Effector memory CD8-positive, alpha-beta T cell (primary cell): ENCODE data around the gene ZBTB9.

ENCODE experiments used
- ATAC-seq: fragments of 150-1000 bp; cut with Tn5 transposase; replicated peaks from 2 replicates; pipeline ENCODE4 v1.10.0; 2021; ENCODE audit warnings: mild to moderate bottlenecking, moderate library complexity
- DNase-seq, 3 experiments: peaks; one replicate each; pipeline ENCODE4 v3.0.0; 2021
- H3K27ac Mint-ChIP-seq, 2 donors: one replicate each; pipeline ENCODE4 v1.8.0; 2022; ENCODE audit warnings: mild to moderate bottlenecking in 2 of 2, mixed read lengths in 2 of 2, moderate library complexity in 2 of 2
- H3K27me3 Mint-ChIP-seq, 2 donors: one replicate each; pipeline ENCODE4 v1.8.0; 2022; ENCODE audit warnings: mixed read lengths in 2 of 2
- H3K36me3 Mint-ChIP-seq: one replicate; pipeline ENCODE4 v1.8.0; 2022; ENCODE audit warnings: mild to moderate bottlenecking, moderate library complexity, mixed read lengths; ENCODE audit not compliant: insufficient read depth
- H3K4me1 Mint-ChIP-seq, 2 donors: one replicate each; pipeline ENCODE4 v1.8.0; 2022; ENCODE audit warnings: low read depth in 2 of 2, mixed read lengths in 2 of 2
- H3K4me3 Mint-ChIP-seq, 2 donors: one replicate each; pipeline ENCODE4 v1.8.0; 2022; ENCODE audit warnings: mild to moderate bottlenecking in 2 of 2, mixed read lengths in 2 of 2, moderate library complexity in 2 of 2
- H3K9me3 Mint-ChIP-seq, 2 donors: one replicate each; pipeline ENCODE4 v1.8.0; 2022; ENCODE audit warnings: mixed read lengths in 2 of 2

Gene ZBTB9

GRCh38 chr6:33414592-33415271 lies 39.6 kb upstream of the ZBTB9 start:
- Mint-ChIP-seq H3K4me3 (peak overlapping the region; percentile 31 to 97), H3K9me3 (no peaks in the 10 kb centered on the region), H3K36me3 (peaks cover 89% of the 10 kb centered on the region), H3K27me3 (no peaks in the 10 kb centered on the region), H3K4me1 (peaks cover 71 to 74% of the 10 kb centered on the region in 2 donors), H3K27ac (peak overlapping the region in 1 of 2 donors; percentile 100)
- no peak for ATAC-seq
- DNase-seq: no peak

- Mint-ChIP-seq H3K4me1 (peaks cover 68 to 71% of the 10 kb centered on the region in 2 donors), H3K27ac (peak overlapping the region; percentile 22 to 100), H3K4me3 (peak overlapping the region; percentile 94 to 97), H3K9me3 (no peaks in the 10 kb centered on the region), H3K27me3 (no peaks in the 10 kb centered on the region), H3K36me3 (peaks cover 78% of the 10 kb centered on the region)
- ATAC-seq (no peak), DNase-seq (no peak)
These were observed 38.5 kb upstream of the ZBTB9 start for GRCh38 chr6:33415831-33416230.

- ATAC-seq (no peak), DNase-seq (no peak)
- Mint-ChIP-seq H3K27ac (peak overlapping the region; percentile 98 to 100), H3K36me3 (peaks cover 73% of the 10 kb centered on the region), H3K9me3 (no peaks in the 10 kb centered on the region), H3K4me3 (peak overlapping the region; percentile 94 to 97), H3K4me1 (peaks cover 67% of the 10 kb centered on the region in 2 donors), H3K27me3 (no peaks in the 10 kb centered on the region)
These were observed 37.8 kb upstream of the ZBTB9 start for GRCh38 chr6:33416386-33417127.

- H3K27me3 Mint-ChIP-seq: no peaks in the 10 kb centered on the region
- DNase-seq (no peak), ATAC-seq (no peak)
- H3K27ac Mint-ChIP-seq: peak overlapping the region; percentile 98 to 100
- H3K36me3 Mint-ChIP-seq: peaks cover 67% of the 10 kb centered on the region
- H3K4me3 Mint-ChIP-seq: peak overlapping the region; percentile 94 to 97
- peaks cover 62 to 64% of the 10 kb centered on the region in 2 donors for H3K4me1 Mint-ChIP-seq
- H3K9me3 Mint-ChIP-seq: no peaks in the 10 kb centered on the region
These were observed 37.1 kb upstream of the ZBTB9 start for GRCh38 chr6:33417128-33417902.

- H3K27ac Mint-ChIP-seq: peak within 1 kb of the TSS; percentile 98 to 100
- no peaks in the 10 kb centered on the region for H3K27me3 Mint-ChIP-seq
- DNase-seq (peak; percentile 96 to 98 (median 98)), ATAC-seq (peak; percentile 79)
- peak within 1 kb of the TSS; percentile 94 to 97 for H3K4me3 Mint-ChIP-seq
- peaks cover 60% of the 10 kb centered on the region for H3K36me3 Mint-ChIP-seq
- peaks cover 55 to 56% of the 10 kb centered on the region in 2 donors for H3K4me1 Mint-ChIP-seq
- no peaks in the 10 kb centered on the region for H3K9me3 Mint-ChIP-seq
These were observed 36.3 kb upstream of the ZBTB9 start, which contains the start of gene CUTA for GRCh38 chr6:33417903-33418689. TSS of gene CUTA (minus strand) at chr6:33418107. CDS start at chr6:33418000, 107 bp downstream.

- Mint-ChIP-seq H3K9me3 (no peaks in the 10 kb centered on the region), H3K36me3 (peaks cover 60% of the 10 kb centered on the region), H3K4me1 (peaks cover 49 to 54% of the 10 kb centered on the region in 2 donors), H3K4me3 (peak overlapping the region; percentile 94 to 97), H3K27ac (peak overlapping the region; percentile 98 to 100), H3K27me3 (no peaks in the 10 kb centered on the region)
- DNase-seq (peak in 2 of 3 experiments; percentile 67), ATAC-seq (peak; percentile 27)
These were observed 35.6 kb upstream of the ZBTB9 start for GRCh38 chr6:33418690-33419291.

- ATAC-seq: no peak
- Mint-ChIP-seq H3K4me3 (peak within 1 kb of the TSS; percentile 94 to 97), H3K4me1 (peaks cover 51 to 55% of the 10 kb centered on the region in 2 donors), H3K27ac (peak within 1 kb of the TSS; percentile 98 to 100), H3K27me3 (no peaks in the 10 kb centered on the region), H3K36me3 (peaks cover 51% of the 10 kb centered on the region), H3K9me3 (no peaks in the 10 kb centered on the region)
- DNase-seq: no peak
These were observed 34.5 kb upstream of the ZBTB9 start, which contains the start of gene SYNGAP1 for GRCh38 chr6:33419580-33420490. TSS of gene SYNGAP1 (plus strand) at chr6:33420065. CDS start at chr6:33420265, 200 bp downstream.

GRCh38 chr6:33420491-33421343 lies 33.7 kb upstream of the ZBTB9 start:
- Mint-ChIP-seq H3K27me3 (no peaks in the 10 kb centered on the region), H3K36me3 (peaks cover 51% of the 10 kb centered on the region), H3K9me3 (no peaks in the 10 kb centered on the region), H3K4me1 (peaks cover 53 to 54% of the 10 kb centered on the region in 2 donors), H3K4me3 (peak overlapping the region in 1 of 2 donors; percentile 30), H3K27ac (peak overlapping the region; percentile 0 to 29)
- DNase-seq (no peak), ATAC-seq (no peak)

- H3K4me1 Mint-ChIP-seq: peaks cover 50 to 53% of the 10 kb centered on the region in 2 donors
- no peaks in the 10 kb centered on the region for H3K9me3 Mint-ChIP-seq
- peaks cover 50% of the 10 kb centered on the region for H3K36me3 Mint-ChIP-seq
- H3K27ac Mint-ChIP-seq: peak overlapping the region in 1 of 2 donors; percentile 0
- no peak for DNase-seq
- H3K27me3 Mint-ChIP-seq: no peaks in the 10 kb centered on the region
- H3K4me3 Mint-ChIP-seq: no peak overlapping the region
- ATAC-seq: no peak
These were observed 33.1 kb upstream of the ZBTB9 start for GRCh38 chr6:33421344-33421643.

GRCh38 chr6:33423777-33424176 lies 30.6 kb upstream of the ZBTB9 start:
- H3K9me3 Mint-ChIP-seq: no peaks in the 10 kb centered on the region
- H3K27me3 Mint-ChIP-seq: no peaks in the 10 kb centered on the region
- DNase-seq (no peak), ATAC-seq (no peak)
- H3K36me3 Mint-ChIP-seq: peaks cover 49% of the 10 kb centered on the region
- H3K4me1 Mint-ChIP-seq: peaks cover 49 to 50% of the 10 kb centered on the region in 2 donors
- H3K4me3 Mint-ChIP-seq: peak overlapping the region; percentile 98 to 99
- H3K27ac Mint-ChIP-seq: peak overlapping the region in 1 of 2 donors; percentile 100
